Mucosa of rectum (tissue), 2 donors: ENCODE results near the gene E2F3.
A peak's percentile ranks its signal among the peaks of the same experiment; 100 is the strongest.

Source experiments
- H3K27ac ChIP-seq, 2 donors: one replicate each; pipeline ENCODE4 v1.7.0; 2013; ENCODE audit warnings: inconsistent platforms in 2 of 2, low read depth in 2 of 2, low read length in 2 of 2
- H3K27me3 ChIP-seq, 2 donors: one replicate each; pipeline ENCODE4 v1.7.0; 2013; ENCODE audit warnings: low read length in 2 of 2; ENCODE audit not compliant: control insufficient read depth in 2 of 2, insufficient read depth in 2 of 2
- H3K36me3 ChIP-seq, 2 donors: one replicate each; pipeline ENCODE4 v1.7.0; 2013; ENCODE audit warnings: low read length in 2 of 2; ENCODE audit not compliant: control insufficient read depth in 2 of 2, insufficient read depth in 2 of 2
- H3K4me1 ChIP-seq, 2 donors: one replicate each; pipeline ENCODE4 v1.7.0; 2013; ENCODE audit warnings: low read length in 2 of 2, mild to moderate bottlenecking in 1 of 2; ENCODE audit not compliant: control insufficient read depth in 2 of 2, insufficient read depth in 2 of 2
- H3K4me3 ChIP-seq, 2 donors: one replicate each; pipeline ENCODE4 v1.7.0; 2013; ENCODE audit warnings: low read length in 2 of 2
- H3K9ac ChIP-seq, 2 donors: one replicate each; pipeline ENCODE4 v1.7.0; 2013; ENCODE audit warnings: low read length in 2 of 2, low read depth in 1 of 2, mild to moderate bottlenecking in 1 of 2
- H3K9me3 ChIP-seq, 2 donors: one replicate each; pipeline ENCODE4 v1.7.0; 2013; ENCODE audit warnings: low read length in 2 of 2; ENCODE audit not compliant: control insufficient read depth in 2 of 2
- donor health status: healthy.
- donor health status: Normal muscosa, but diverticular disease.

E2F3 gene

DNA sequence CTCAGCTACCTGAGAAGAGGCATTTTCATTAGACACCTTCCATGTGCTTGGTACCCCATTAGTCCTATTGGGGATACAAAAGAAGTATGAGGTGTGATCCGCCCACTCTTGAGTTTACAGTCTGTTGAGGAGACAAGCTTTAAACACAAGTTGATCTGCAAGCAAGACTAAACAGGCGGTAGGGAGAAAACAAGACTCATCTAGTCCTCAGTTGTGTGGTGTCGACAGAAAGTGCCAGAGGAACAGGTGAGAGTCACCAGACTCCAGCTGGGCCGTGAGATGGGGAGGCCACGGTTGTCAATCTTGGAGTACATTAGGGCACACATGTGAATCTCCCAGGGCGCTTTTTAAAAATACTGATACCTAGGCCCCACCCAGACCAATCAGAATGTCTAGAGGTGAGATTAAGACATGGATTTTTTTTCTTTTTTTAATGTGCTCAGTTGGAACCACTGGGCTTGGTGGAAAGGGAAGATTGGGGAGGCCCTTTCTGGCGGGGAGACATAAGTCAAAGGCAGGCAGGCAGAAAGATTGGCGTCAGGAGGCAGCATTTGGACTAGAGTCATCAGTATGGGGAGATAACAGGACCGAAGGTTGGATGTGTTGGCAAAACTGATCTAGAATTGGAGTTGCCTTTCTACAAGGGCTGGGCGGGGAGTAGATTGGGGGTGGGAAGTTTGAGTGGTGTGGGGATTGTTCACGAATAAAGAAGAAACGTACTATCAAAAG, 10.4 kb downstream of the E2F3 start:
- H3K9me3 ChIP-seq, result no peaks in the 10 kb centered on the region
- no peak overlapping the region for H3K9ac ChIP-seq
- H3K36me3 ChIP-seq, result no peaks in the 10 kb centered on the region
- no peak overlapping the region for H3K27ac ChIP-seq
- H3K27me3 ChIP-seq, result no peaks in the 10 kb centered on the region
- peaks cover 15 to 17% of the 10 kb centered on the region in 2 donors for H3K4me1 ChIP-seq
- no peak overlapping the region for H3K4me3 ChIP-seq

DNA sequence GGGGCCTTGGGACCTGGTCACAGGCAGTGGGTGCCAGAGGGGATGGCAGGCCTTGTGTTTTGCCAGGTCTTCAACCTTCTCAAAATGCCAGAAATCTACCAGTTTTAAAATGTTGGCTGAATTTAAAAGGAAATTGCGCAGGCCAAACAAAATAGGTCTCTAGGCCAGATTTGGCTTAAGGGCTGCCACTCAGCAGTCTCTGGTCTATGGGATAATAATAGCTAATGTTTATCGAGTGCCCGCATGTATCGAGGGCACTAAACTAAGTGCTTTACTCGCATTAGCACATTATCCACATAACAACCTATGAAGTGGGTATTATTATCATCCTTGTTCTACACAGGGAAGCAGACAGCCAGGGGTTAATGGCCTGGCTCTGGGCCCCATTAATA, 11.0 kb downstream of the E2F3 start:
- Histone ChIP-seq H3K27me3 (no peaks in the 10 kb centered on the region), H3K9me3 (no peaks in the 10 kb centered on the region), H3K36me3 (no peaks in the 10 kb centered on the region), H3K27ac (no peak overlapping the region), H3K9ac (no peak overlapping the region), H3K4me1 (peaks cover 16 to 20% of the 10 kb centered on the region in 2 donors), H3K4me3 (no peak overlapping the region)

DNA sequence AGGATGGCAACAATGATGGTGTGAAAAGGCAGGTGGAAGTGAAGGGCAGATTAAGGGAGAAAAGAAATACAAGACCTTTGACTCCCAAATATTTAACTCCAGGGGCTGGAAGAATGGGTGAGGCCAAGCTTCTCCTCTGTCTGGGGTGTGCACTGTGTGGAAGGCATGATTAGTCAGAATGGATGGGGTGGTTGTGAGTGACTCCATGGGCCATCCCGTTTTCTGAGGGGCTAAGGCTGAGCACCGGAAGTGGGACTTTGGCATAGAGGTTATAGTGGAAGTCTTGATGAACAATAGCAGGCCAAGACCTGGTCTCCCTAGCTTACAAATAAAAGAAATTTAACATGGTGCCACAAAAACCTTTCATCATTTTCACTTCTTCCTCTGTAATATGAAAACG, 12.1 kb downstream of the E2F3 start:
- H3K27ac ChIP-seq, result no peak overlapping the region

DNA sequence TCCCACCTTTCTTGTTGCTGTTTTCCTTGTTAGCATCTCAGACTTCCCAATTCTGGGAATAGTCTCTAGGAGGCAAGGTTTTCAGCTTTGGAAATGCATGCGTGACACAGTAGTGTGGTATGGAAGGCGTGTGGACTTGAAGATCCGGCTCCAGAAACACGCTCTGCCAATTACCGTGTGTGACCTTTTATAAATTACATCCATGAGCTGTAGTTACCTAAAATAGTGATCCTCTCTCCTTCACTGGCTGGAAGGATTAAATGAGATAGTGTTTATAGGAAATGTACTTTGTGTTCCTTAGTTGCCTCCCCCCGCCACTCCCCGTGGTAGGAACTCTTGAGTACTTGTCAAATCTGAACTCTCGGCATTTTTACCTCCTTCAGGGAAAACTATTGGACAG, 13.0 kb downstream of the E2F3 start:
- no peak overlapping the region for H3K9ac ChIP-seq
- H3K27me3 ChIP-seq, result no peaks in the 10 kb centered on the region
- H3K36me3 ChIP-seq, result no peaks in the 10 kb centered on the region
- H3K27ac ChIP-seq, result no peak overlapping the region
- H3K4me1 ChIP-seq, result peaks cover 19 to 23% of the 10 kb centered on the region in 2 donors
- H3K9me3 ChIP-seq, result no peaks in the 10 kb centered on the region
- H3K4me3 ChIP-seq, result no peak overlapping the region

More for the DNA sequence above, 12.1 kb downstream of the E2F3 start:
- Histone ChIP-seq H3K4me1 (peaks cover 19 to 23% of the 10 kb centered on the region in 2 donors), H3K9me3 (no peaks in the 10 kb centered on the region), H3K27me3 (no peaks in the 10 kb centered on the region), H3K9ac (no peak overlapping the region), H3K36me3 (no peaks in the 10 kb centered on the region), H3K4me3 (no peak overlapping the region)

DNA sequence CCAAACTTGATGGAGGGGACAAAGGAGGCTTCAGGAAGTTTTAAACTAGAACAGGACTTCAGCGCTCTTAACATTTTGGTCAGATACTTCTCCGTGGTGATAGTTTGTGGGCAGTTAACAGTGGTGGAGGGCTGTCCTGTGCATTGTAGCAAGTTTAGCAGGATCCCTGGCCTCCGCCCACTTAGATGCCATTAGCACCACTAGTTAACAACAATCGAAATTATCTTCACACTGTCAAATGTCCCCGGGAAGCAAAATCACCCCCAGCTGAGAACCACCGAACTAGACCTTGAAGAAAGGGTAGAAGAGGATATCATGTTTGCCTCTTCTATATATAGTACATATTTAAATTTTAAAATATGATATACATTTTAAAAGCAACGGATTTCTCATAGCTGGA, 13.6 kb downstream of the E2F3 start:
- Histone ChIP-seq H3K36me3 (no peaks in the 10 kb centered on the region), H3K27ac (no peak overlapping the region)

DNA sequence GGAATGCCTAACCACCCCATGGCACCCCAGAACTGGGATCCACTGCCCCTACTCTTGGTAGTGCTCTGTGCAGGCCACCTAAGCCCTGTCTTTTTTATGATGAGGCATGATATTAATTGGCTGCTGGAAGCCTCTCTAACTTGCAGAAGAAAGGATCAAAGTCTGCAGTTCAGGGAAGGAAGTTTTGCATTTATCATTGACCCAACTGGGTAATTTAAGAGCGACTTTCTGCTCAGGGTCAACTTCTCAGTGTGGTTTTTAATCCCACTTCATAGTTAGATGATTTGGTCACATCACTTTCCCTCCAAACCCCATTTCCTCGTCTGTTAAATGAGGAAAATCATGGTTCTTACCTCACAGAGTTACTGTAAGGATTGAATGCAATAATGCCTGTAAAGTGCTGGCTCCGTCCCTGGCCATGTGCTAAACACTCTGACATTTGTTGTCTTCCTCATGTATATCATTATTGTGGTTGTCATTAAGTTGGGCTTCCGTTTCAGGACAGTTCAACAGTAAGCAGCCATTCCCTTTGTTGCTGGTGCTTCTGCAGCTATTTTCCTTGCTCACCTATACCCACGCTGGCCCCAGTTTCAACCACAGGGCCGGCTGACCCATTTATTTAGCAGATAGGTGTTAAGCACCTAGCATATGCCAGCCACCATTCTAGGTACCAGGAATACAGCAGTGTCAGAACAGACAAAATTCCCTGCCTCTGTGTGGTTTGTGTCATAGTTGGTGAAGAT, 14.2 kb downstream of the E2F3 start:
- H3K9ac ChIP-seq, result no peak overlapping the region
- peak overlapping the region; percentile 46 to 48 for H3K27ac ChIP-seq
- H3K9me3 ChIP-seq, result no peaks in the 10 kb centered on the region
- H3K27me3 ChIP-seq, result no peaks in the 10 kb centered on the region
- H3K4me1 ChIP-seq, result peaks cover 19 to 23% of the 10 kb centered on the region in 2 donors
- H3K36me3 ChIP-seq, result no peaks in the 10 kb centered on the region
- H3K4me3 ChIP-seq, result peak overlapping the region in 1 of 2 donors; percentile 1

More for the DNA sequence above, 13.6 kb downstream of the E2F3 start:
- no peaks in the 10 kb centered on the region for H3K9me3 ChIP-seq
- H3K4me1 ChIP-seq, result peaks cover 19 to 23% of the 10 kb centered on the region in 2 donors
- H3K4me3 ChIP-seq, result no peak overlapping the region
- no peaks in the 10 kb centered on the region for H3K27me3 ChIP-seq
- H3K9ac ChIP-seq, result no peak overlapping the region

DNA sequence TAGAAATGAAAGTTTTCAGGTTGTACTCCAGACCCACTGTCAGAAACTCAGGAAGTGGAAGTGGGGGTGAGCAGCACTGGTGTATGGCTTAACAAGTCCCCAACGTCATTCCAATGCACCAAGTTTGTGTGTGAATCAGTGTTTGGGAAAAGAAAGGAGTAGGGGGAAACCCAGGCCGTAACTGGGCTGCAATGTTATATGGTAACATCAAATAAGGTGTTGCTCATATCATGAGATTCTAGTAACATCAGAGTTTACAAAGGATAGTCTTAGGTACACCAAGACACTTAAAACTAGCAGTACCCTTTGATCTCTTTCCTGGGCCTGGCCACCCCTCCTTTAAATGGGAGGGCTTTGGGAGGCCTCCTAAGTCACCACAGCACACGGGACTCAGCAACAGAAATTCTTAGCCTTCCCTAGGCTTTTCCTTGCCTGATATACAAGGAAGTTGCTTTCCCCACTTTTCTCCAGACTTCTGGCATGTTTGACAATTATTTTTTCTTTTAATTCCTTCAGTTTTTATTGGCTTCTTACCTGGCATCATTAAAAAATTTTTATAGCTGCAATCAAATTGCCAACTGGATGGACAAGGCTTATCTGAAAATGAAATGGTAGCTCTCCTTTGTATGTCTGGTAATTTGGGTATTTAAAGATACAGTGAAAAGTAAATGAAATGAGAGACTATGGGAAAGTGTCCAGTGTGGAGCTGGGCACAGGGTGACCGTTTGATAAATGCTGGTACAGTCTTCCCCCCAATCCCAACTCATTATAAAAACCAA, 15.1 kb downstream of the E2F3 start:
- Histone ChIP-seq H3K9ac (no peak overlapping the region), H3K36me3 (no peaks in the 10 kb centered on the region), H3K27me3 (no peaks in the 10 kb centered on the region), H3K4me3 (peak overlapping the region; percentile 1 to 10), H3K27ac (peak overlapping the region; percentile 48 to 54), H3K4me1 (peaks cover 19 to 23% of the 10 kb centered on the region in 2 donors), H3K9me3 (no peaks in the 10 kb centered on the region)

DNA sequence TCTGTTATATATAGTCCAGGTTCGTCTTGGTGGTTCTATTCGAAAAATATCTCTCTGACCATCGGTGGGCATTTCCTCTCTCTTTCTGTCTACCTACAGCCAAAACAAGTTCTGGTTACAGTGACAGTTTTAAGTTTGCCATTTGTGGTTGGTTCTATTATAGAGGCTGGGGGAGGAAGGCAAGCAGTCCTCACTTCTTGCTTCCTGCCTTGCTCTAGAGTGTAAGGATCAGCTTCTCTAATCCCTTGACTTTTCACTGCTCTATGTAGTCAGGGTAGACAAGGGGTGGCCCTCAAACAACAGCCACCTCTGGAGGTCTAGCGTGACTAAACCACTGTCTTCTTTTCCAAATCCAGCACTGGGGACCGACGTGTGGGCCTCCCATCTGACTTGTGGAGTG, 16.1 kb downstream of the E2F3 start:
- no peaks in the 10 kb centered on the region for H3K27me3 ChIP-seq
- no peak overlapping the region for H3K9ac ChIP-seq
- no peaks in the 10 kb centered on the region for H3K36me3 ChIP-seq
- no peaks in the 10 kb centered on the region for H3K9me3 ChIP-seq
- H3K4me1 ChIP-seq, result peaks cover 19 to 23% of the 10 kb centered on the region in 2 donors
- H3K27ac ChIP-seq, result peak overlapping the region in 1 of 2 donors; percentile 24
- no peak overlapping the region for H3K4me3 ChIP-seq

DNA sequence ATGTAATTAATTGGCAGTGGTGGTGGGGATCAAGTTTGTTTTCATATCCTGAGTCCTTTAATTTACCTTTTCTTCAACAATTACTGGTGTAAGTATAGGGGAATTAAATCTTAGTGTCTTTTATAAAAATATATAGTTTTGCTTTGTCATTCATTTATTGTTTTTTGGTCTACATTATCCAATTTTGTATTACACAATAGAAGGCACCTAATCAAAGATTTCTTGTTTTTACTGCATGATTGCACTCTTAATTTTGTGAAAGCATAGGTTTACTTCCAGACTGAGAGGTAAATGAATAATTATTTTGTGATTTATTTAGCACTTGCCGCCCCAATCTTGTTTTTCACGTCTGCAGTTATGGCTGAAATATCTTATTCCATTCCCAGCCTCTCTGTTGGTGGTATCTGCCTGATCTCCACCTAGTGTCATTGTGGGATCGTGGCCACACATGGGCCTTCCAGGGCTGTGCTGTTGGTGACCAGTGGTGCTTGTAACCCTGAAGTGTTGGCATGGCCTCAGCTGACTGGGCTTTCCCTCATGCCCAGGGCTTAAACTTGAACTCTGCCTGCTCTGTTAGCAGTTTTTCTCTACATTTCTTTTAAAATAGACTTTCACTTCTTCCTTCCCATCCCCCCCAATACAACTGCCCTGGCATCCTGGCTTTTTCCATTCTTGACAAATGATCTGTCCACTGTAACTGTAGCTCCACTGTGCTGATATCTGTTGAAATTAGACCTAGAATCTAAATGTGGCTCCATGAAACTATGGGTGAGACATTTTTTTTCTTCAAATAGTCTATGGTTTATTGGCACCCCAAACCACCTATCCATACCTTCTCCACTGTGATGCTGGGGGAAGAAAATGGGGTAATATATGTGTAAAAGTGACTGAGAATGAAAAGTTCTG, 24.8 kb downstream of the E2F3 start:
- H3K27ac ChIP-seq, result no peak overlapping the region
- no peaks in the 10 kb centered on the region for H3K27me3 ChIP-seq
- peaks cover 0 to 3% of the 10 kb centered on the region in 2 donors for H3K36me3 ChIP-seq
- no peak overlapping the region for H3K9ac ChIP-seq
- peaks cover 11 to 18% of the 10 kb centered on the region in 2 donors for H3K4me1 ChIP-seq
- H3K9me3 ChIP-seq, result no peaks in the 10 kb centered on the region
- no peak overlapping the region for H3K4me3 ChIP-seq
